DMS 273 (cell line): ENCODE data around the gene TTC24.
A peak's percentile ranks its signal among the peaks of the same experiment; 100 is the strongest.
"Not testable (repeated sequence)": the region's sequence is repeated elsewhere in the genome, so short reads cannot be mapped to it uniquely, and the experiment has no call there.

Source experiments
- DNase-seq: peaks from one replicate; lab custom pipeline; 2025; ENCODE audit not compliant: unreplicated experiment; lab: John Stamatoyannopoulos, UW

Gene TTC24

DNA sequence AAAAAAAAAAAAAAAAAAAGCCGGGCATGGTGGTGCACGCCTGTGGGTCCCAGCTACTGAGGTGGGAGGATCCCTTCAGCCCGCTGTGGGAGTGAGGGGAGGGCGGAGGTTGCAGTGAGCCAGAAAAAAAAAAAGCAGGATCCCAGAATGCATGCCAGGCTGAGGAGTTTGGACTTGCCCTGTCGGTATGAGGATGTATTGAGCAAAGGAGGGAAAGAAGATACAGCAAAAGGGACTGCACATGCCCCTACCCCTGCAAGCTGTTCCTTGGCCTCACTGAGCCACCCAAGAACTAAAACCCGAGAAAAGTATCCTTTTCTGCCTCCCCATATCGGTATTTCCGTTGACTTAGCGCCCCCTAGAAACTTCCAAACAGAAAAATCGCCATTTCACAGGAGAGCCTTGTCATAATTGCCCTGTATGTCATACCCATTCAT, 23.1 kb downstream of the TTC24 start:
- peak; percentile 71 for DNase-seq

DNA sequence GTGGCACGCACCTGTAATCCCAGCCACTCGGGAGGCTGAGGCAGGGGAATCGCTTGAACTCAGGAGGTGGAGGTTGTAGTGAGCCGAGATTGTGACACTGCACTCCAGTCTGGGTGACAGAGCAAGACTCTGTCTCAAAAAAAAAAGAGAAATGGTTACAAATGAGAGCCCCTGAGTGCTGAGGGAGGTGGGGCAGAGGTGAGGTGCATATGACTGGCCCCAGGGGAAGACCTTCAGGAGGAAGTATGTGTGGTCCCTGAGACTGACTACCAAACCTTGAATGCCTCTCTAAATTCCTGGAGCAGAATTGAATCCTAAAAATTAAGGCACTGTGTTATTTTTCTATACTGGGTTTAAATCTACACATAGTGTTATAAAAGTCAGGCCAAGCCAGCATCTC, 27.8 kb downstream of the TTC24 start:
- DNase-seq: not testable (repeated sequence)

DNA sequence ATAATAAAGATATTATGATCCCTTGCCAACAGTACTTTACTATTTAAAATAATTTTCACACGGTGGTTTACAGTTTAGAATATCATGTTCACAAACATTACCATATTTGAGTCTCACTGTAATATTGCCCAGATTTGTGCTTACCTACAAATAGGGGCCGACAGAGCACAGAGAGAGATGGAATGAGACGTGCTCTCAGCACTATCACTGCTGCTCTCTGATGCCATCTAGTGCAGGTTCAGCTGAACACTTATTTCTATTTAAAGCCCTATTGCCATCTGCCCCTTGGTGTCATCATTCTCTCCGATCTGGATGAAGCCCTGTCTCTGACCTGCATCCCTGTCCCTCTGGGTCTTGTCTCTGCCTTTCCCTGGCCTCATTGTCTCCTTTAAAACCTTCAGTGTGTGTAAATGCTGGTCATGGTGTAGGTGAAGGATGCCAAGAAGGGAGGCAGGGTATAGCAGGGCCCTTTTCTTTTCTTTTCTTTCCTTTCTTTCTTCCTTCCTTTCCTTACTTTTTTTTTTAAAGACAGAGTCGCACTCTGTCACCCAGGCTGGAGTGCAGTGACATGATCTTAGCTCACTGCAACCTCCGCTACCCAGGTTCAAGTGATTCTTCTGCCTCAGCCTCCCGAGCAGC, 28.6 kb downstream of the TTC24 start:
- DNase-seq: peak; percentile 88

DNA sequence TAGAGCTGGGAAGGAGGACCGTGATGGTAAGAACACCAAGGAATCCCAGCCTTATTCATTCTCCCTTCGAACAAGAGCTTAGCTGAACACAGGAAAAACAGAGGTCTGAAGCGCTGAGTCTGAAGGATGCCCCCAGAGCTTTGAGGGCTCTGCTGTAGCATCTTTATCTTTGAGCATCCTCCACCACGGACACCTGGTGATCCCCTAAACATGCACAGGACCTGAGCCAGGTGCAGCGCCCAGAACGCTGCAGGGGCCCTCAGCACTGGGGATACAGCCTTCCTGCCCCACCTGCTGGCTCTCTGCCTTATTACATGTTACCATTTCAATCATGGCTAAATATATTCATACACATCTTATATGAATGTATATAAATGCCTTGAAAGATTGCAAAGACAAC, 29.5 kb downstream of the TTC24 start:
- peak; percentile 76 for DNase-seq

DNA sequence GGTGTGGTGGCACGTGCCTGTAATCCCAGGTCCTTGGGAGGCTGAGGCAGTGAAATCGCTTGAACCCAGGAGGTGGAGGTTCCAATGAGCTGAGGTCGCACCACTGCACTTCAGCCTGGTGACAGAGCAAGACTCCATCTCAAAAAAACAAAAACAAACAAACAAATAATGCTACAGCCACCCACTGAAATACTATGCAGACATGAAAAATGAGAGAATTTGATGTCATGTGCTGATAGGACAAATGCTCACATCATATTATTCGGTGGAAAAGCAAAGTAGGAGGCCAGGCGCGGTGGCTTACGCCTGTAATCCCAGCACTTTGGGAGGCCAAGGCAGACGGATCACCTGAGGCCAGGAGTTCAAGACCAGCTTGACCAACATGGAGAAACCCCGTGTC, 30.5 kb downstream of the TTC24 start:
- not testable (repeated sequence) for DNase-seq

DNA sequence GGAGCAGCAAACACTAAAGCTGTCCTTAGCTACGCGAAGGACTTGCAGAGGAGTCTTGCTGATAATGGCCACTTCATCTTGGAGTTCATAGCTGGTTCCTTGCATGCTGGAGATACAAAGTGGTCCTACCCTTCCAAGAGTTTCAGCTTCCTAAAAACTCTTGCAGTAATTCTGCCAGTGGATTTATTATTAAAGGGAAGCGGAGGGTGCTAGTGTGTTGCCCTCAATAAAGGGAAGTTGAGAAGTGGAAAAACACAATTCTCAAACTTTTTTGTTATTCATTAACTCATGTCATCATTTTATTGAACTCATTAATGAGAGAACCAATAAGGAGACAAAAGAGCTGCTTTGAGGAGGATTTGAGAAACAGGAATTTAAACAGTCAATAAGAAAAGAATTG, 33.1 kb downstream of the TTC24 start:
- no peak for DNase-seq

DNA sequence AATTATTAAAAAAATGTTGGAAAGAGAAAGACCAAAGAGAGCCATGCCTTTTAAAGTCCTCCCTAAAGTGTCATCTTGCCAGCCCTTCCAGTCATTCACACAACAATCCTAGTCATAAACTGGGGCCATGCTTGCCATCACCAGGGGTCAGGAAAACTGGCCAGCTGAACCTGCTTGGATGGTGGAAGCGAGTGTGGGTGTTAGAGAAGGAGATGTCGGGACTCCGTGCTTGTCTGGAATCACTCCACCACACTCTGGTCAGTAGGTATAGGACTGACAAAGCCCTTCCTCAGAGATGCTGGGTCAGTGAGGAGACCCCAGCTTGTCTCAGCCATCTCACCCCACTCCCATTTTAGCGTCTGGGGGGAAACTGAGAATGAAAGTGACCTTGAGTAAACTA, 36.4 kb downstream of the TTC24 start:
- no peak for DNase-seq

DNA sequence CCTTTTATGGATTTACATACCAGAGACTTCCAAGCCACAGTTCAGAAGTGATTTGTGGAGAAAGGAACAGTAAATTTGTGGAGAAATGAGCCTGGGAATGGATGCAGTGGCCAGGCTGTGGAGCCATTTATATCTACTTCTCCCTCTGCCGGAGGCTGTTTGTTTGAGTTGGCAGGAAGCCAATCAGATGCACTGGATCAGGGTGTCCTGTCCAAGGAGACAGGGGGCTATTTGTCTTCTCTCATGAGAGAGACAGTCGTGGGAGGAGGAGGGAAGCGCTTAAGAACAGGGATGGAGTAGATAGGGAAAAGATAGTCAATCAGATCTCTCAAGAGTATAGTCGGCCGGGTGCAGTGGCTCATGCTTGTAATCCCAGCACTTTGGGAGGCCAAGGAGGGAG, 36.9 kb downstream of the TTC24 start:
- DNase-seq: peak; percentile 77

DNA sequence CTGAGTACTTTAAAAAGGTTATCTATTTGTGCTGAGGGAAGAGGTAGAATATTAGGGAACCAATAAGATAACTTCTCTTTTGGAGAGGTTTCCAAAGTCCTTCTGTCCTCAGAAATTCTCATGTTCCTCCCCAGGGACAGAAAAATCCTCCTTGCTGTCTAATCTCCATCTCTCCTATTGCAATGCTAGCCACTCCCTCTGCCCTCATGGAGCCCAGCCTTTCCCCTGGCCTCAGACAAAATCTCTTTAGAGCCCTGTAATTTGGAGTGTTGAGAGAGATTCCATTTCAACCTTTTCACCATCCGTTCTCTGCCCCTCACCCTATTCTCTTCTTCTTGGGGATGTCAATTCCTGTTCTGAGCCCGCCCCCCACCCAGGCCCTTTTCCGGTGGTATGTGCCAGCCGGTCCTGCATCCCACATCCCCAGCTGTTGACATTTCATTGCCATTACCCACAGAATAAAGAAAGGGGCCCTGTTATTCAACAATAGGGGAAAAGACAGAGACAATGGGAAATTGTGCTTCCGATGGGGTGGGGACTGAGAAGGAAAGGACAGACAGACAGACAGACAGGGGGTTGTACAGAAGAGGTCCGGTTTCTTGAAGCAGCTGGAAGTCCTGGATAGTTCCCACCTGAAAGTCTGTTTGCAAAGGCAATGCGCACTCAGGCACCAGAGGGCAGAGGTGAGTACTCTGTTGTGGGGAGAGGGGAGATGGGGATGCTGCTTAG, 39.5 kb downstream of the TTC24 start, which contains the start of gene HAPLN2:
TSS of gene HAPLN2 (plus strand) at position 563 of the 729 bp plus-strand sequence. CDS start 4,076 bp downstream, outside the sequence.
- peak; percentile 81 for DNase-seq

DNA sequence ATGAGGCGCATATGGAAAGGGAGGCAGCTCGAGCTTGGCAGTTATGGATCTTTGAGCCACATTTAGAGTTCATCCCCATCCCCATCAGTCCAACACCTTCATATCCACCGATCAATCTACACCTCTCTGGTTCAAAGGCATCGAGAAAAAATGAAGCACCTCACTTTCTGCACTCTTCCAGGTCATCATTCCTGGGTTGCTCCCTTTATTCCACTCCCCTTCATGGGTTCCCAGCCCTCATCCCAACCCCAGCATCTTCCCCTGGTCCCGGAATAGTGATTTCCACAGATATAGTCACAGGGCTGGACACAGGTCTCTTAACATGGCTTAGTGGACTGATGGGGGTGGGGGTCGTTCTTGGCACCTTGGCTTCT, 40.0 kb downstream of the TTC24 start:
- DNase-seq: no peak

DNA sequence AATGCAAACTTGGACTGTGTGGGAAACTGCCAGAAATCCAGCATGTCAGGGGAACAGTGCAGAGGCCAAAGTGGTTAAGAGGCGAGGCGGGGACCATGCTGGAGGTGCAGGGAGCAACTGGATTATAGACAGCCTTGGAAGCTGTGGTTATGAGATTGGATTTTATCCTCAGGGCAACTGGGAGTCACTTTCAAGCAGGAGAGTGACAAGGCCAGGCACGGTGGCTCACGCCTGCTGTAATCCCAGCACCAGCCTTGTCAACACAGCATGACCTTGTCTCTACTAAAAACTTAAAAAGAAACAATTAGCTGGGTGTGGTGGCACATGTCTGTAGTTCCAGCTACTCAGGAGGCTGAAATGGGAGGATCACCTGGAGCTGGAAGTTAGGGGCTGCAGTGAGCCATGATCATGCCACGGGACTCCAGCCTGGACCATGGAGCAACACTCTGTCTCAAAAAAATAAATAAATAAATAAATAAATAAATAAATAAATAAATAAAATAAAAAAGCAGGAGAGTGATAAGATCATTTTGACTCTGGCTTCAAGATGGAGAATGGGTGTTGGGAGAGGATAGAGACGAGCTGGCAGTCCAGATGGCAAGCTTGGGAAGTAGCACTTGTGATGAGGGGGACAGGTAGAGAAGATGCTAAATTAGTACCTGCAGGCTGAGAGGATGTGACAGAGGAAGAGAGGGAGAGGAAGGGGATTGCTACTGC, 43.2 kb downstream of the TTC24 start:
- DNase-seq: no peak

DNA sequence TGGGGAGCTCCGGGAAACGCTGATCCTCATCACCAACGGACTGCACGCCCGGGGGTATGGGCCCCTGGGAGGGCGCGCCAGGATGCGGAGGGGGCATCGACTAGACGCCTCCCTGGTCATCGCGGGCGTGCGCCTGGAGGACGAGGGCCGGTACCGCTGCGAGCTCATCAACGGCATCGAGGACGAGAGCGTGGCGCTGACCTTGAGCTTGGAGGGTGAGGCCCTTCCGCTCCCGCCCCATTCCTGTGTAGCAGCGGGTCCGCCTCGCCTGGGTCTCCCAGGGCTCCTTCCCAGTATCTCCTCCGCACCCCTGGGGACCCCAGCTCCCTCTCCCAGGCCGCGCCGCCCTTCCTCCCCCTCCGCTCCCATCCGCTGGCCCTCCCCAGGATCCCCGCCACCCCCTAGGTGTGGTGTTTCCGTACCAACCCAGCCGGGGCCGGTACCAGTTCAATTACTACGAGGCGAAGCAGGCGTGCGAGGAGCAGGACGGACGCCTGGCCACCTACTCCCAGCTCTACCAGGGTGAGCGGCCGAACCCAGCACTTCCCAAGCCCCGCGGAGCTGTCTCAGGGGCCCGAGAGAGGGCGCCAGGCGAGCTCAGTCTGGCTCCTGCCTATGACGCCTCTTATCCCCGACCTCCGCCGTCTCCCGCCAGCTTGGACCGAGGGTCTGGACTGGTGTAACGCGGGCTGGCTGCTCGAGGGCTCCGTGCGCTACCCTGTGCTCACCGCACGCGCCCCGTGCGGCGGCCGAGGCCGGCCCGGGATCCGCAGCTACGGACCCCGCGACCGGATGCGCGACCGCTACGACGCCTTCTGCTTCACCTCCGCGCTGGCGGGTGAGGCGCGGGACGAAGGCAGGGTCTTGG, 44.7 kb downstream of the TTC24 start:
- peak; percentile 89 for DNase-seq

DNA sequence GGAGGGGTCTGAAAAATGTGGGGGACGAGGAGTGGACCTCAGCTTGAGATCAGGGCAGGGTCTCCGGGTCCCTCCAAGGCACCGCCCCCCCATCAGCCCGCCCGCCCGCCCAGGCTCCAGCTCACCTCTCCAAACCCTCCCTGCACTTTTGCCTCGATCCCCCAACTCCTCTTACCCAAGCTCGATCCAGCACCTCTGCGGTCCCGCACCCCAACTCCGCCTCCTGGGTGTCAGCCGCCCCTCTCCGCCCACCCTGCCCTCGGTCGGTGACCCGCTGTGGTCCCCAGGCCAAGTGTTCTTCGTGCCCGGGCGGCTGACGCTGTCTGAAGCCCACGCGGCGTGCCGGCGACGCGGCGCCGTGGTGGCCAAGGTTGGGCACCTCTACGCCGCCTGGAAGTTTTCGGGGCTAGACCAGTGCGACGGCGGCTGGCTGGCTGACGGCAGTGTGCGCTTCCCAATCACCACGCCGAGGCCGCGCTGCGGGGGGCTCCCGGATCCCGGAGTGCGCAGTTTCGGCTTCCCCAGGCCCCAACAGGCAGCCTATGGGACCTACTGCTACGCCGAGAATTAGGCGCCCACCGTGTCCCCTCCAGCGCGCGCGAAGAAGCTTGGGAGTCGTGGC, 45.4 kb downstream of the TTC24 start:
- peak; percentile 59 for DNase-seq

DNA sequence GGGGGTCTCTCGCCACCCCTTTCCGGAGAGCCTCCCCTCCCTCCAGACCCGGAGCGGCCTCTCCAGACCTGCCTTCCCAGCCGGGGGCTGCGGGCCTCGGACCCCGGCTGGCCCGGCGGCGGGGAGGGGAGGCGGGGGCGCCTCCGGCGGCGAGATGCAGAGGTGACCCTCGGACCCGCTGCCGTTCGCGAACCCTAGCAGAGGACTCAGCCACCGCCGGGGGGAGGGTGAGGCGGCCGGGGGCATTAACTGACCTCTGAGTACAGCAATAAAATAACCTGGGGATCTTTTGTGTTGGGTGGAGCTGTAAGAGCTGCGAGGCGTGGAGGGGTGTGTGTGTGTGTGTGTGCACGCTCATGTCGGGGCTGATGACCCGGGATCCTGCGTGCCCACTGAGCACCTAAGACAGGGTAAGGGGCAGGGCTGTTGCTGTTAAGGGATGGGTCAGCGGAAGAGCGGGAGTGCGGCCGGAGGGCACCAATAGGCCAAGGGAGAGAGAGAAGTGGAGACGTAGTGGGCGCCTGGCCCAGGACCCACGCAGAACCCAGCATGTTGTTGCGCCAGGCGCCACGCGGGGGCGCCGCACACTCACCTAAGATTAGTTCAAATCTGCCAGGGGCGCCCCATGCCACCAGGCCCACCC, 46.0 kb downstream of the TTC24 start:
- peak; percentile 84 for DNase-seq

DNA sequence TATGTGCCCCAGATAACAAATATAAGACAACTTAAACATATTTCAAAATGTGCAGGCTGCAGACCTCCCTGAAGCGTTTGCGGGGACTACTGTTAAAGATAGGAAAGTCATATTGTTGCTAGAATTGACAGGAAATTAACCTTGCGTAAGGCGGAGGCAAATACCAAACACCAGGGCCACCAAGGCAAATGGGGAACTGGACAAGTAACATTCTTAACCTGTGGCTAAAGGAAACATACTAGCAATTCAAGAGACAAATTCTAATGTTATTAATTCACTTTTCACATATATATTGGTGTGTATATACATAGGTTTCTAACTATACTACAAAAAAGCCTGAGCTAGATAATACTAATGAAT, 46.5 kb downstream of the TTC24 start:
- DNase-seq: no peak

DNA sequence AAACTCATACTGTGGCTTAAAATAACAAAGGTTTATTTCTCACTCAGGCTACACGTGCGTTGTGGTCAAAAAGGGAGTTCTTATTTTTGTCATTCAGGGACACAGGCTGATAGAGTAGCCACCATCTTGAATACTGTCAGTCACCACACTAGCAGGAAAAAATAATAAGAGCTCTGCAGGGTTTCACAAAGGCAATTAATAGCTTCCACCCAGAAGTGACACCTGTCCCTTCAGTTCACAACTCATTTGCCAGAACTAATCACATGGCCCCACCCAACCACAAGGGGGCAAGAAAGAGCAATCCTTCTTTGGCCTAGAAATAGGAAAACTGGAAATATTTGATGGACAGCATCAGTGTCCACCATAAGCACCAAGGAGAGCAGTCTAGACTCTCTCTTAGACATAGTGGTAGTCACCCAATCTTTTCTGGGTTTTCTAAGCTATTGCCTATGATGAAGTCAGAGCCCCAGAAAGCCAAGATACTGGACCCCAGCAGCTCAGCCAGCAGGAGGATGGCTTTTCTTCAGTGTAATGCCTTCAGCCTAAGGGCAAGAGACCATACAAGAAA, 47.9 kb downstream of the TTC24 start:
- DNase-seq: peak; percentile 82

DNA sequence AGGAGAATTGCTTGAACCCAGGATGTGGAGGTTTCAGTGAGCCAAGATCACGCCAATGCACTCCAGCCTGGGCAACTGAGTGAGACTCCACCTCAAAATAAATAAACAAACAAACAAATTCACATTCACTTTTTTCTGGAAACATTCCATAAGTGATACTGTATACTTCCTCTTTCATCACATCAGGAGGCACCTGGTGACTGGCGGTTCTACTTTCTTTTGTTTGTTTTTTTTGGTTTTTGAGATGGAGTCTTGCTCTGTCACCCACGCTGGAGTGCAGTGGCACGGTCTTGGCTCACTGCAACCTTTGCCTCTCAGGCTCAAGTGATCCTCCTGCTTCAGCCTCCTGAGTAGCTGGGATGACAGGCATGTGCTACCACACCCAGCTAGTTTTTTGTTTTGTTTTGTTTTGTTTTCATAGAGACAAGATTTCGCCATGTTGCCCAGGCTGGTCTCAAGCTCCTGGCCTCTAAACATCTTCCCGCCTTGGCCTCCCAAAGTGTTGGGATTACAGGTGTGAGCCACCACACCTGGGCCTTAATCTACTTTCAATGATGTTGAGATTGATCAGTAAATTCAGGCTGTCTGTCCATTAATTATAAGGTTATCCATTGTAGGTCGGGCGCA, 50.4 kb downstream of the TTC24 start:
- no peak for DNase-seq

DNA sequence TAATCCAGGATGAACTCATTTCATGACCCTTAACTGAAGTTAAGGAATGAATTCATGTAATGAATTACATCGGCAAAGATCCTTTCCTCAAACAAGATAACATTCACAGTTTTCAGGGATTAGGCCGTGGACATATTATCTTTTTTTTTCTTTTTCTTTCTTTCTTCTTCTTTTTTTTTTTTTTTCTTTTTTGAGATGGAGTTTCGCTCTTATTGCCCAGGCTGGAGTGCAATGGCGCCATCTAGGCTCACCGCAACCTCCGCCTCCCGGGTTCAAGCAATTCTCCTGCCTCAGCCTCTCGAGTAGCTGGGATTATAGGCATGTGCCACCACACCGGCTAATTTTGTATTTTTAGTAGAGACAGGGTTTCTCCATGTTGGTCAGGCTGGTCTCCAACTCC, 51.6 kb downstream of the TTC24 start:
- not testable (repeated sequence) for DNase-seq

DNA sequence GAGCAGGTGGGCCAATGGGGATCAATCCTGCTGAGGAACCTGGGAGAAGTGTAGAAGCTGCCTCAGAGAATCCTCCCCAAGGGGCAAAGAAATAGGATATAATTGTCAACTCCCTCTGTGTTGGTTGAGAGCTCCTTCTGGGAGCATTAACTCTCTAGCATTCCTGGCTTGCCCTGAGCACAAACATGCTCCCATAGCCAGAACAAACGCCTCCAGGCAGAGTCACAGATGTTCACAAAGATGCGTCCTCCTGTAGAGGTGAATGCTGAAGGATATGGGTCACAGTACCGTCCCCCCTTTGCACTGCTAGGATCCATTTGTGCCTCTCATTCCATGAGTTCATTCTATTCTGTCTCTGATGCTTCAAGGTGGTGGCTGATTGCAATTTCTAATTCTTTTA, 52.8 kb downstream of the TTC24 start:
- DNase-seq: no peak
